Muscle of arm (tissue), 12 donors: ENCODE measurements around the gene EEF1G. TPM values are rescaled to one million over a fixed set of nuclear protein-coding genes. Genes with fewer than 3 reads are reported as not detected.

Experiments used
- DNase-seq: peaks from one replicate; pipeline ENCODE4 v3.0.0-alpha.2; 2013
- polyA plus RNA-seq, 12 donors: library from polyadenylated mRNA; unstranded; fragments of 120-200 nt; gene quantifications; one replicate each; pipeline ENCODE4 v1.2.1, GENCODE V29; 2013; ENCODE audit not compliant: insufficient read length in 12 of 12

The EEF1G gene
- polyA plus RNA-seq, 12 donors: 357 to 3,515 (median 3,174) TPM

DNA sequence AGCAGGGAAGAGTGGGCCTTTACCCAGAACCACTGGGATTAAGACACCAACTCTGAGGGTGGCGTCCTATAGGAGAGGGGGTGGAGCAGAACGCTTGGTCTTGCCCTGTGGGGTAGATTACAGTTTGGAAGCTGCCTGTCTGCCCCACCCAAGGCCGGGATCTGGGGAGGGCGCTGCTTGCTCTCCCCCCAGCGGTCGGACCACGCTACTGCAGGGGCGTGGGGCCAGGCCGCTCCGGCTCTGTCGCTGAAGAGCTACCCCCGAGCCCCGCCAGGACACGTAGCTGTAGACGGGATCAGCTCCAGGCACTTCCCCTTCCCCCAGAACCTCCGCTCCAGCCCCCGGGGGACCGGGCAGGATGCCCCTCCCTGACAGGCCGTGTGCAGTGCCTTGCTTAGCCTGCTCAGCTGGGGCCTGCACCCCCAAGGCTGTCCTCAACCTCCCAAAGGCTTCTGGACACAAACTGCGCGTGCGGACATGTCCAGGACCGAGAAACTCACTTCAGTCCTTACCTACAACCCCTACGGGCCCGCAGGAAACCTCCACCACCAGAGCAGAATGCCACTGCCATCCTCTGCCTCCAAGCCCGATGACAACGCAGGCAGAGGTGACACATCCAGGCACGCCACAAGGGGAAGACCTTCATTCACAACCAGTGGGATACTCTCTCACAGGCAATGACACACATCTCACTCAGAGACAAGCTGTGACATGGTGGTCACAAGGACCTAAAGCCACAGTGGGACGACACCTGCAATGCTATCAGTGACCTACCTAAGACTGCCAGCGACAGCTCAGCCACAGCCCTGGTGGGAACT is 30.7 kb downstream of the EEF1G start:
- DNase-seq: peak; percentile 90

DNA sequence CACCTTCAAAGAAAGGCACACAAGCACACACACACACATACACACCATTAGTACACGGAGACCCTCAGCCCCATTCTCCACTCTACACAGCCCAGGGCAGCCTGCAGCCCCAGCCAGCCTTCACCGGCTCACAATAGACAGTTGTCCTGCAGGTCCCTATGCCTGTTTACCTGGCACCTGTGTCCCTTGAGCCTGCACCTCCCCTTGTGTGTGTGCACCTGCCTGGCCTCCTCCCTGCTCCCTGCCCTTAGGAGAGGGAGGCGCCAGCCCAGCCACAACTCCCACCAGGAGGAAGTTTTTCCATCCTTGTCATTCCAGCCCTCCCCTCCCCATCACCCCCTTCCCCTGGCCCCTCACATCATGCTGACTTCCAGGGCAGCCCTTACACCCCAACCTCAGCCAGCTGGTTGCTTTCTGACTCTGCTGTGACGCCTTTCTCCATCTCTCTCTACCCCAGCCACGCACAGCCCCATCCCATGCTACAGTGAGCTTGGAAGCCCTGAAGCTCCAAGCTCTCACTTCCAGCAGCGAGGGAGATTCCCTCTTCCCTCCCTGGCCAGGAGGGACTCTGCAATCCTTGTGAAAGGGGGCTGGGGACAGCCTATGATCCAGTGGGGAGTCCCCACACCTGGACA is 31.5 kb downstream of the EEF1G start:
- DNase-seq: no peak

- DNase-seq: peak; percentile 24
Observed at GRCh38 chr11:62540804-62541701, 32.6 kb downstream of the EEF1G start.

GRCh38 chr11:62539238-62539925 is 34.3 kb downstream of the EEF1G start:
- no peak for DNase-seq

- DNase-seq: no peak
Observed at GRCh38 chr11:62538470-62539237, 35.0 kb downstream of the EEF1G start.

DNA sequence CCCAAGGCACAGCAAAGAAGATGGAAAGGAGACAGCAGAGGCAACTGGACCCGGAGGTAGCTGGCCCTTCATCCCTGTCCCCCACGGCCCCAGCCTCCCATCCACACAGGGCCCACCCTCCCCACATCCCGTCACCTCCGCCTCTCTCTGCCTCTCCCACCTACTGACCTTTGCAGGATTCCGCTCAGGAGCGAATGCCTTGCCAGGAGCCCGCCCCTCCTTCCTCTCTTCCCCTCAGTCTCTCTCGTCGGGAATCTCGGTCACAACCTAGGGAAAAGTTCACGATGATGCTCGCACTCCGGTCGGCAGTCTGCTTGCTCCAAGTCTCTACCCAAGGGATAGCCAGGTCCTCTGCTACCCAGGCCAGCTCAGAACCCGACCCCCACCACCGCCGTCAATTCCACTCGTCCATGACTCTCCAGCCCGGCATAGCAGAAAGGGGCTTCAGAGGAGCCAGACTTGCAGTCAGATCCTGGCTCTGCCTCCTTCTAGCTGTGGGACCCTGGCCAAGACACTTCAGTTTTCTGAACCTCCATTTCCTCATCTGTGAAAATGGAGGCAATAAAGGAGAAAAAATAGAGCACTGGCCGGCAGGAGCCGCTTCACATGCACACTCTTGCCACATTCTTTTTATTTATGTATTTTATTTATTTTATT is 37.3 kb downstream of the EEF1G start:
- DNase-seq: no peak

- no peak for DNase-seq
Observed at GRCh38 chr11:62535802-62536201, 37.9 kb downstream of the EEF1G start.

DNA sequence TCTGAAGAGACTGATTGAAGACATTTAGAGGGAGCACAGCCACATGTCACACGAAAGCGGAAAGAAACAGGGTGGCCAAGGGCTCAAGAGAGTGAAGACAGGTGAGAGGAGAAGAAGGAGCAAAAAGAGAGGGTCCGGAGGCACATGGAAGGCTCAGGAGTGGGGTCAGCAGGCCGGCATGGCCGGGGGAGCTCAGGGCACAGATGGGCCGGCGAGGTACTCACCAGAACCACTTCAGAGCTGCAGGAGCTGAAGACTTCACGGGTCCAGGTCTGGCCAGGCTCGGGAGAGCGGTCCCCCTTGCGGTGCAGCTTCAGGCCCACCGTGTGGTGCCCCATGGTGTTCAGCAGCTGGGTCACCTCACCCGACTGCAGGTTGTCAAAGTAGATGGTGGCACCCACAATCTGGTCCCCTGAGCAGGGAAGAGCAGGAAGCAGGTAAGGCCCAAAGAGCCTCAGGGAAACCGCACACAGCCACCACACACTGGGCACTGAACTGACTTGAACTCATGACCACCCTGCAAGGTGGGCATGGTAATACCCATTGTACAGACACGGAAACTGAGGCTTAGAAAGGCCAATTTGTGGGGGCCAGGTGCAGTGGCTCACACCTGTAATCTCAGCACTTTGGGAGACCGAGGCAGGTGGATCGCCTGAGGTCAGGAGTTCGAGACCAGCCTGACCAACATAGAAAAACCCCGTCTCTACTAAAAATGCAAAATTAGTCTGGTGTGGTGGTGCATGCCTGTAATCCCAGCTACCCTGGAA is 38.7 kb downstream of the EEF1G start:
- DNase-seq: no peak

GRCh38 chr11:62532096-62532495 is 41.6 kb downstream of the EEF1G start:
- no peak for DNase-seq

DNA sequence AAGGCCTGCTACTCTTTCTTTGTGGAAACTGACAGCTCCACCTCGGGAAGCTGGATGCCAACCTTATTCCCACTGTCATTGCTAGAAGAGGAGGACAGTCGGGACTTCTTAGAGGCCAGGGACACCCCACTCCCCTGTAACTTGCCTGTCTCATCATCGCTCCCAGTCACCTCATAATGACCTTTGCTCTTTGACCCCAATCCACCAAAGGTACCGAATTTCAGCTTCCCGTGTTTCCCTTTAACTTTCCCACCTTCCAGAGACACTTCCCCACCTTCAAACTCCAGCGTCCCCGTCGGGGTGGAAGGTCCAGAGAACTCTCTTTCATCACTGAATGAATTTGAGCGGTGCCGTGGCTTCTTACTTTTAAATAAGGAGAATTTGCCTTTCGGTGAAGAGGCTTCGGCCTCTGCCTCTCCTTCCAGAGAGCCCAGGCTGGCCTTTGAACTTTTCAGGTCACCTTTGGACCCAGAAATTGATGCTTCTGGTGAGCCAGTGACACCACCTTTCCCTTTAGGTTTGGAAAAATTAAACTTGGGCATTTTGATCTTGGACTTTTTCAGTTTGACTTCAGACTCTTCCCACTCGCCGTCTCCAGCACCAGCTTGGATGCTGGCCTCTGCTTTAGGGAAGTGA is 56.8 kb downstream of the EEF1G start:
- no peak for DNase-seq

DNA sequence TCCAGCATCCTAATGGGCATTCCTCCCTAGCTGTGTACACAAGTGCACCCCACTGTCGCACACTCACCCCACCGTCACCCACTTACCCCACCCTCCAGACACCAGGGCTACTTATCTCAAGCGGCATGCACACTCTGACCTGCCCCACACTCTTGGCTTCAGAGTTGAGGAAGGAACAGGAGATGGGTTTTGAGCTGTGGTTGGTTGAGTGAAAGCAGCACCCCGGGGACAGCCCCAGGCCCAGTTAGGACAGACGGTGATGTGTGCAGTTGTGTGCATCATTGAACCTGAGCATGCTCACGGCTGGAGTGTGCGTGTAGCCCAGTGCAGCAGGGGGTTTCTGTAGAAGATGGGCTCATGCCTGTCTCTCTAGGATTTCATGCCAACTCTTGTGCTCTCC is 59.5 kb downstream of the EEF1G start:
- no peak for DNase-seq

GRCh38 chr11:62513626-62514025 is 60.1 kb downstream of the EEF1G start:
- DNase-seq: no peak

GRCh38 chr11:62512961-62513360 is 60.7 kb downstream of the EEF1G start:
- DNase-seq: no peak

Other genes with a start within 250 kb of the EEF1G start
- gene ASRGL1, start 236.4 kb downstream of the EEF1G start, polyA plus RNA-seq: 10 to 100 TPM in 1 of 12 donors, 1 to 10 TPM in 10, not detected in 1; 2.1 to 19.4 (median 3.7) TPM
- gene SCGB1A1, start 154.9 kb downstream of the EEF1G start, polyA plus RNA-seq: not detected
- 100 to 1,000 TPM; 101 to 395 (median 301) TPM for gene AHNAK, start 27.1 kb downstream of the EEF1G start, polyA plus RNA-seq
- 10 to 100 TPM in 10 of 12 donors, 1 to 10 TPM in 1, not detected in 1; 7.8 to 17.4 (median 14.4) TPM for gene TUT1, start 17.6 kb upstream of the EEF1G start, polyA plus RNA-seq
- gene MTA2, start 28.0 kb upstream of the EEF1G start, polyA plus RNA-seq: 100 to 1,000 TPM in 1 of 12 donors, 10 to 100 TPM in 11; 29.1 to 168 (median 45.1) TPM
- 10 to 100 TPM in 11 of 12 donors, not detected in 1; 12.1 to 35.5 (median 16.2) TPM for gene EML3, start 38.9 kb upstream of the EEF1G start, polyA plus RNA-seq
- 1 to 10 TPM in 9 of 12 donors, under 1 TPM in 1, not detected in 2; 0.87 to 3.2 (median 1.6) TPM for gene ROM1, start 39.4 kb upstream of the EEF1G start, polyA plus RNA-seq
- 10 to 100 TPM in 11 of 12 donors, not detected in 1; 13.2 to 40.2 (median 15.7) TPM for gene B3GAT3, start 48.1 kb upstream of the EEF1G start, polyA plus RNA-seq
- 100 to 1,000 TPM; 131 to 283 (median 176) TPM for gene GANAB, start 72.7 kb upstream of the EEF1G start, polyA plus RNA-seq
- gene INTS5, start 79.4 kb upstream of the EEF1G start, polyA plus RNA-seq: 10 to 100 TPM in 7 of 12 donors, 1 to 10 TPM in 4, not detected in 1; 8.0 to 13.0 (median 10.7) TPM
- gene C11orf98, start 91.3 kb upstream of the EEF1G start, polyA plus RNA-seq: 10 to 100 TPM in 11 of 12 donors, not detected in 1; 27.4 to 66.5 (median 34.9) TPM
- 1 to 10 TPM in 10 of 12 donors, not detected in 2; 2.3 to 3.6 (median 2.8) TPM for gene CSKMT, start 91.4 kb upstream of the EEF1G start, polyA plus RNA-seq
- gene UQCC3, start 97.8 kb upstream of the EEF1G start, polyA plus RNA-seq: 1 to 10 TPM in 10 of 12 donors, not detected in 2; 4.2 to 6.5 (median 4.7) TPM
- gene LBHD1, start 98.4 kb upstream of the EEF1G start, polyA plus RNA-seq: 1 to 10 TPM in 11 of 12 donors, not detected in 1; 3.3 to 9.5 (median 6.4) TPM
- gene UBXN1, start 105.2 kb upstream of the EEF1G start, polyA plus RNA-seq: 100 to 1,000 TPM in 11 of 12 donors, not detected in 1; 110 to 172 (median 124) TPM
- 10 to 100 TPM in 11 of 12 donors, not detected in 1; 13.6 to 31.1 (median 17.5) TPM for gene LRRN4CL, start 115.6 kb upstream of the EEF1G start, polyA plus RNA-seq
- gene BSCL2, start 133.5 kb upstream of the EEF1G start, polyA plus RNA-seq: 10 to 100 TPM in 11 of 12 donors, not detected in 1; 16.3 to 71.7 (median 23.7) TPM
- 1 to 10 TPM in 1 of 12 donors, under 1 TPM in 8, not detected in 3; 0.34 to 1.2 (median 0.70) TPM for gene GNG3, start 133.8 kb upstream of the EEF1G start, polyA plus RNA-seq
- gene HNRNPUL2, start 153.6 kb upstream of the EEF1G start, polyA plus RNA-seq: 10 to 100 TPM in 11 of 12 donors, not detected in 1; 40.6 to 57.1 (median 49.4) TPM
- 10 to 100 TPM in 11 of 12 donors, not detected in 1; 26.5 to 59.9 (median 30.2) TPM for gene TTC9C, start 154.6 kb upstream of the EEF1G start, polyA plus RNA-seq
- 1 to 10 TPM in 10 of 12 donors, not detected in 2; 3.1 to 5.1 (median 4.2) TPM for gene ZBTB3, start 180.3 kb upstream of the EEF1G start, polyA plus RNA-seq
- gene POLR2G, start 187.7 kb upstream of the EEF1G start, polyA plus RNA-seq: 100 to 1,000 TPM in 2 of 12 donors, 10 to 100 TPM in 9, not detected in 1; 60.7 to 102 (median 88.3) TPM
- 10 to 100 TPM in 11 of 12 donors, not detected in 1; 11.8 to 67.7 (median 14.6) TPM for gene TAF6L, start 197.5 kb upstream of the EEF1G start, polyA plus RNA-seq
- gene TMEM179B, start 213.5 kb upstream of the EEF1G start, polyA plus RNA-seq: 10 to 100 TPM in 11 of 12 donors, not detected in 1; 25.7 to 41.4 (median 28.8) TPM
- 10 to 100 TPM in 10 of 12 donors, not detected in 2; 11.9 to 16.9 (median 15.1) TPM for gene TMEM223, start 218.1 kb upstream of the EEF1G start, polyA plus RNA-seq
- 100 to 1,000 TPM in 1 of 12 donors, 10 to 100 TPM in 10, not detected in 1; 55.0 to 132 (median 69.9) TPM for gene NXF1, start 231.5 kb upstream of the EEF1G start, polyA plus RNA-seq